Mesenchymal stem cell (in vitro differentiated cells and primary cell): ENCODE results near the gene WARS2.

ENCODE experiments used
- DNase-seq: peaks from one replicate; pipeline ENCODE4 v3.0.0-alpha.2; 2013
- H2AFZ ChIP-seq: one replicate; pipeline ENCODE4 v1.6.1; 2013; ENCODE audit warnings: low read depth, mild to moderate bottlenecking, control low read depth, inconsistent platforms, low read length, moderate library complexity
- H2AK5ac ChIP-seq: 2 replicates; pipeline ENCODE4 v1.6.1; 2013; ENCODE audit warnings: low read length, moderate library complexity, mild to moderate bottlenecking, inconsistent platforms; ENCODE audit not compliant: severe bottlenecking
- H2BK120ac ChIP-seq: one replicate; pipeline ENCODE4 v1.6.1; 2013; ENCODE audit warnings: low read depth, mild to moderate bottlenecking, inconsistent platforms, low read length, moderate library complexity
- H2BK12ac ChIP-seq, 2 experiments: one replicate each; pipeline ENCODE4 v1.6.1; 2013; ENCODE audit warnings: inconsistent platforms in 2 of 2, low read length in 2 of 2, mild to moderate bottlenecking in 2 of 2, moderate library complexity in 2 of 2, control low read depth in 1 of 2
- H2BK15ac ChIP-seq: one replicate; pipeline ENCODE4 v1.6.1; 2013; ENCODE audit warnings: mild to moderate bottlenecking, low read depth, inconsistent platforms; ENCODE audit not compliant: poor library complexity, severe bottlenecking
- H2BK5ac ChIP-seq: 2 replicates; pipeline ENCODE4 v1.6.1; 2013; ENCODE audit warnings: low read depth, mild to moderate bottlenecking, low read length, control low read depth, inconsistent platforms; ENCODE audit not compliant: poor library complexity, severe bottlenecking
- H3K14ac ChIP-seq, 2 experiments: one replicate each; pipeline ENCODE4 v1.6.1; 2013; ENCODE audit warnings: inconsistent platforms in 2 of 2, low read length in 2 of 2, control low read depth in 1 of 2, mild to moderate bottlenecking in 1 of 2, moderate library complexity in 1 of 2
- H3K18ac ChIP-seq, 2 experiments: one replicate each; pipeline ENCODE4 v1.6.1; 2013; ENCODE audit warnings: inconsistent platforms in 2 of 2, low read length in 2 of 2, control low read depth in 1 of 2, low read depth in 1 of 2, mild to moderate bottlenecking in 1 of 2
- H3K23ac ChIP-seq, 2 experiments: one replicate each; pipeline ENCODE4 v1.6.1; 2013; ENCODE audit warnings: inconsistent platforms in 2 of 2, low read length in 2 of 2, mild to moderate bottlenecking in 2 of 2, moderate library complexity in 2 of 2, control low read depth in 1 of 2
- H3K27ac ChIP-seq: 2 replicates; pipeline ENCODE4 v1.5.1; 2013; ENCODE audit warnings: mild to moderate bottlenecking, moderate library complexity, low read length, control low read depth, inconsistent platforms; ENCODE audit not compliant: poor library complexity, severe bottlenecking
- H3K27me3 ChIP-seq, 2 experiments: 2 replicates each; pipeline versions ENCODE4 v1.6.1 to v1.7.0; 2013; ENCODE audit warnings: low read length in 2 of 2, mild to moderate bottlenecking in 2 of 2, moderate library complexity in 2 of 2, control low read depth in 1 of 2, inconsistent platforms in 1 of 2; ENCODE audit not compliant: control insufficient read depth in 1 of 2, insufficient read depth in 1 of 2
- H3K36me3 ChIP-seq, 2 experiments: 2 replicates each; pipeline versions ENCODE4 v1.6.1 to v1.7.0; 2013; ENCODE audit warnings: low read length in 2 of 2, control low read depth in 1 of 2, inconsistent platforms in 1 of 2, low read depth in 1 of 2, mild to moderate bottlenecking in 1 of 2; ENCODE audit not compliant: insufficient read depth in 2 of 2, control insufficient read depth in 1 of 2
- H3K4ac ChIP-seq, 2 experiments: one replicate each; pipeline ENCODE4 v1.6.1; 2013; ENCODE audit warnings: inconsistent platforms in 2 of 2, low read length in 2 of 2, mild to moderate bottlenecking in 2 of 2, moderate library complexity in 2 of 2, control low read depth in 1 of 2, low read depth in 1 of 2
- H3K4me1 ChIP-seq: 2 replicates; pipeline ENCODE4 v1.6.1; 2013; ENCODE audit warnings: low read depth, low read length, control low read depth; ENCODE audit not compliant: control insufficient read depth, insufficient read depth
- H3K4me2 ChIP-seq: 2 replicates; pipeline ENCODE4 v1.6.1; 2013; ENCODE audit warnings: low read length, mild to moderate bottlenecking, inconsistent platforms; ENCODE audit not compliant: poor library complexity, severe bottlenecking
- H3K4me3 ChIP-seq, 2 experiments: 2 replicates each; pipeline versions ENCODE4 v1.5.1 to v1.7.0; 2013; ENCODE audit warnings: low read length in 2 of 2, mild to moderate bottlenecking in 2 of 2, control low read depth in 1 of 2, low read depth in 1 of 2; ENCODE audit not compliant: insufficient read depth in 1 of 2
- H3K79me1 ChIP-seq: replicated peaks from 2 replicates; pipeline ENCODE4 v1.6.1; 2013; ENCODE audit warnings: mild to moderate bottlenecking, control low read depth, low read length, inconsistent platforms; ENCODE audit not compliant: poor library complexity, severe bottlenecking
- H3K9ac ChIP-seq: 2 replicates; pipeline ENCODE4 v1.7.0; 2013; ENCODE audit warnings: mild to moderate bottlenecking, low read length, moderate library complexity
- H3K9me3 ChIP-seq: 2 replicates; pipeline ENCODE4 v1.7.0; 2013; ENCODE audit warnings: mild to moderate bottlenecking, low read length; ENCODE audit not compliant: control insufficient read depth
- H4K8ac ChIP-seq: one replicate; pipeline ENCODE4 v1.6.1; 2013; ENCODE audit warnings: inconsistent platforms, mild to moderate bottlenecking, low read length, moderate library complexity
- H4K91ac ChIP-seq: one replicate; pipeline ENCODE4 v1.6.1; 2013; ENCODE audit warnings: mild to moderate bottlenecking, low read length, inconsistent platforms
- WGBS: methylation state at CpG from one replicate; pipeline ENCODE4 v1.1.7; 2013; ENCODE audit warnings: mixed read lengths; 5-methylcytosine and 5-hydroxymethylcytosine counted together

The WARS2 gene

GRCh38 chr1:119005724-119006405 is 134.6 kb downstream of the WARS2 start:
- H2AFZ ChIP-seq = no peak overlapping the region
- H3K9ac ChIP-seq = no peak overlapping the region
- H3K27ac ChIP-seq = no peak overlapping the region
- WGBS = 6% methylated on average over 17 of the region's 17 CpGs
- H2BK120ac ChIP-seq = no peak overlapping the region
- no peak overlapping the region for H2BK5ac ChIP-seq
- no peak overlapping the region for H2BK12ac ChIP-seq
- H2BK15ac ChIP-seq = no peak overlapping the region
- peaks cover 1% of the 10 kb centered on the region for H3K79me1 ChIP-seq
- no peak overlapping the region for H3K23ac ChIP-seq
- H4K8ac ChIP-seq = no peak overlapping the region
- H3K4me1 ChIP-seq = peaks cover 31% of the 10 kb centered on the region
- no peak overlapping the region for H3K4ac ChIP-seq
- H3K4me3 ChIP-seq = peak overlapping the region in 1 of 2 experiments; percentile 57
- H3K9me3 ChIP-seq = peaks cover 6% of the 10 kb centered on the region
- no peak overlapping the region for H3K4me2 ChIP-seq
- H3K14ac ChIP-seq = no peak overlapping the region
- no peak overlapping the region for H4K91ac ChIP-seq
- DNase-seq = no peak
- peaks cover 20 to 53% of the 10 kb centered on the region in 2 experiments for H3K27me3 ChIP-seq
- no peak overlapping the region for H2AK5ac ChIP-seq
- H3K36me3 ChIP-seq = peaks cover 0 to 5% of the 10 kb centered on the region in 2 experiments
- no peak overlapping the region for H3K18ac ChIP-seq

DNA sequence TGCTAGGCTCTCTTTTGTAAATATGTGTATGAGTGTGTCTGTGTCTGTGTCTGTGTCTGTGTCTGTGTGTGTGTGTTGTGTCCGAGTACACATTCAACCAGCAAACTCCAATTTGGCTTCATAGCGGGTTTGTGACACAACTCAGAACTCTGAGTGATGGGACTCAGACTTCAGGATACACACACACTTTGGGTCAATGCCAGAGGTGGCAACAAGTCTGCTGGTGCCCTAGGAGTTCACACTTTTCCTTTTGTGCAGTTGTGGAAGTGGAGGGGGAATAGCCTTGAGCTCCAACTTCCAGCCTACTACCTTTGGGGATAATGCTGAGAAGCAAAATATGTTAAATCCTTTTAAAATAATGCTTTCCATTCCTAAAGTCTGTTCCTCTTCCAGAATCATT is 135.7 kb downstream of the WARS2 start:
- no peak overlapping the region for H2BK12ac ChIP-seq
- no peak for DNase-seq
- H3K9me3 ChIP-seq = peaks cover 6% of the 10 kb centered on the region
- H4K91ac ChIP-seq = no peak overlapping the region
- no peak overlapping the region for H3K23ac ChIP-seq
- no peak overlapping the region for H3K27ac ChIP-seq
- no peak overlapping the region for H3K4me3 ChIP-seq
- H2AFZ ChIP-seq = no peak overlapping the region
- no peak overlapping the region for H3K18ac ChIP-seq
- H3K79me1 ChIP-seq = peaks cover 1% of the 10 kb centered on the region
- WGBS = 85% methylated on average over 2 of the region's 2 CpGs
- no peak overlapping the region for H2AK5ac ChIP-seq
- peaks cover 0 to 5% of the 10 kb centered on the region in 2 experiments for H3K36me3 ChIP-seq
- H2BK120ac ChIP-seq = no peak overlapping the region
- no peak overlapping the region for H2BK5ac ChIP-seq
- H3K27me3 ChIP-seq = peaks cover 27 to 62% of the 10 kb centered on the region in 2 experiments
- no peak overlapping the region for H3K4me2 ChIP-seq
- H3K14ac ChIP-seq = no peak overlapping the region
- peaks cover 37% of the 10 kb centered on the region for H3K4me1 ChIP-seq
- H2BK15ac ChIP-seq = no peak overlapping the region
- no peak overlapping the region for H3K9ac ChIP-seq
- no peak overlapping the region for H4K8ac ChIP-seq
- H3K4ac ChIP-seq = no peak overlapping the region

DNA sequence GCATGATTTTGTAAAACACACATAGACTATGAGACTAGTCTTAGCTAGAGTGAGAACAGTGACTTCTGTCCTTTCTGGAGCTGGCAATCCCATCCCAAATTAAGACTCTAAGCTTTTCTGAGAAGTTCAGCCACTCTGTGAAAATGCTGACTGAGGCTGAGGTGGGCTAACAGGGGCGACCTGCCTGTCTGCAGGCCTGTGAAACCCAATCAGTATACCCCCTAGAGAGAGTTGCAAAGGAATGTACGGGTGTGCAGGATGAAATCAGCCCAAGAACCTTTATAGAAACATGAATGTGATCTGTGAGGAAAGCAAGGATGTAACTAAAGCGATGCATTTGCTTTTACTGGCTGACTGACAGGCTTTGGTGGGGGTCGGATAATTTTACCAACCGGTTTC is 136.3 kb downstream of the WARS2 start:
- Histone ChIP-seq H3K23ac (no peak overlapping the region), H4K91ac (no peak overlapping the region), H2BK5ac (no peak overlapping the region), H3K79me1 (peaks cover 3% of the 10 kb centered on the region), H3K4ac (no peak overlapping the region), H4K8ac (no peak overlapping the region), H3K27me3 (peaks cover 33 to 69% of the 10 kb centered on the region in 2 experiments), H2BK15ac (no peak overlapping the region), H3K14ac (no peak overlapping the region), H3K9me3 (peaks cover 6% of the 10 kb centered on the region), H3K4me2 (no peak overlapping the region), H3K18ac (no peak overlapping the region), H2BK12ac (no peak overlapping the region), H2BK120ac (no peak overlapping the region), H3K36me3 (peaks cover 0 to 5% of the 10 kb centered on the region in 2 experiments), H3K9ac (no peak overlapping the region), H3K27ac (no peak overlapping the region), H3K4me1 (peaks cover 37% of the 10 kb centered on the region), H3K4me3 (no peak overlapping the region), H2AFZ (no peak overlapping the region), H2AK5ac (no peak overlapping the region)
- no peak for DNase-seq
- WGBS = 34% methylated on average over 5 of the region's 5 CpGs

- Histone ChIP-seq H2BK5ac (no peak overlapping the region), H3K27ac (no peak overlapping the region), H3K36me3 (peaks cover 0 to 5% of the 10 kb centered on the region in 2 experiments), H2BK12ac (no peak overlapping the region), H3K14ac (no peak overlapping the region), H3K18ac (no peak overlapping the region), H3K9ac (no peak overlapping the region), H3K9me3 (peaks cover 6% of the 10 kb centered on the region), H2AK5ac (no peak overlapping the region), H2BK120ac (no peak overlapping the region), H4K8ac (no peak overlapping the region), H2AFZ (no peak overlapping the region), H4K91ac (no peak overlapping the region), H3K23ac (no peak overlapping the region), H3K79me1 (peaks cover 3% of the 10 kb centered on the region), H3K4ac (no peak overlapping the region), H3K27me3 (peaks cover 33 to 74% of the 10 kb centered on the region in 2 experiments), H3K4me2 (no peak overlapping the region), H3K4me3 (no peak overlapping the region), H3K4me1 (peaks cover 37% of the 10 kb centered on the region), H2BK15ac (no peak overlapping the region)
- 90% methylated on average over 11 of the region's 14 CpGs for WGBS
- DNase-seq = no peak
These were observed 136.9 kb downstream of the WARS2 start for GRCh38 chr1:119003413-119004128.
